Neural cell (in vitro differentiated cells): ENCODE results near the gene DYNLRB1. TPM values are rescaled to one million over a fixed set of nuclear protein-coding genes. Genes with fewer than 3 reads are reported as not detected.

Source experiments
- H2AFZ ChIP-seq: fragments of 200-600, 300-800 bp; sonication (generic), shearing (Covaris generic); 2 replicates; pipeline ENCODE4 v1.6.0; 2014; ENCODE audit warnings: low read depth, mild to moderate bottlenecking, antibody characterized with exemption, low read length, moderate library complexity
- H3F3A ChIP-seq: fragments of 200-600 bp; shearing (Covaris generic); 2 replicates; pipeline ENCODE4 v1.6.1; 2016; ENCODE audit warnings: mild to moderate bottlenecking, moderate library complexity, mixed read lengths, antibody characterized with exemption, low read length; ENCODE audit not compliant: insufficient read depth, poor library complexity, severe bottlenecking
- H3K27ac ChIP-seq: fragments of 200-600, 300-800 bp; sonication (generic), shearing (Covaris generic); 2 replicates; pipeline ENCODE4 v1.5.1; 2014; ENCODE audit warnings: mild to moderate bottlenecking, low read length, moderate library complexity
- H3K27me3 ChIP-seq: fragments of 300-800, 200-600 bp; sonication (generic), shearing (Covaris generic); 2 replicates; pipeline ENCODE4 v1.6.0; 2014; ENCODE audit warnings: mild to moderate bottlenecking, low read depth, low read length, moderate library complexity; ENCODE audit not compliant: insufficient read depth
- H3K36me3 ChIP-seq: fragments of 300-800, 200-600 bp; sonication (generic), shearing (Covaris generic); 2 replicates; pipeline ENCODE4 v1.5.1; 2014; ENCODE audit warnings: mild to moderate bottlenecking, antibody characterized with exemption, low read length, moderate library complexity; ENCODE audit not compliant: insufficient read depth
- H3K4me2 ChIP-seq: fragments of 300-800, 200-600 bp; sonication (generic), shearing (Covaris generic); 2 replicates; pipeline ENCODE4 v1.6.0; 2014; ENCODE audit warnings: mild to moderate bottlenecking, low read length
- H3K4me3 ChIP-seq: fragments of 300-800, 200-600 bp; sonication (generic), shearing (Covaris generic); 2 replicates; pipeline ENCODE4 v1.5.1; 2014; ENCODE audit warnings: mild to moderate bottlenecking, low read length, moderate library complexity
- H3K79me2 ChIP-seq: fragments of 200-600 bp; shearing (Covaris generic); replicated peaks from 2 replicates; pipeline ENCODE4 v1.6.0; 2014; ENCODE audit warnings: mild to moderate bottlenecking, low read length, moderate library complexity; ENCODE audit not compliant: insufficient read depth
- H3K9ac ChIP-seq: fragments of 300-800, 200-600 bp; sonication (generic), shearing (Covaris generic); 2 replicates; pipeline ENCODE4 v1.6.1; 2016; ENCODE audit warnings: mild to moderate bottlenecking, low read length, mixed read lengths
- H3K9me2 ChIP-seq: fragments of 200-600 bp; shearing (Covaris generic); 2 replicates; pipeline ENCODE4 v1.6.1; 2016; ENCODE audit warnings: mild to moderate bottlenecking, low read length, mixed read lengths; ENCODE audit not compliant: insufficient read depth
- H3K9me3 ChIP-seq: fragments of 200-600, 300-800 bp; sonication (generic), shearing (Covaris generic); 2 replicates; pipeline ENCODE4 v1.6.1; 2016; ENCODE audit warnings: mild to moderate bottlenecking, mixed run types, low read length, moderate library complexity, mixed read lengths
- H4K20me1 ChIP-seq: fragments of 200-600 bp; shearing (Covaris generic); 2 replicates; pipeline ENCODE4 v1.6.1; 2016; ENCODE audit warnings: mild to moderate bottlenecking, mixed run types; ENCODE audit not compliant: insufficient read depth
- CTCF ChIP-seq: fragments of 450-650 bp; IDR thresholded peaks from 2 replicates; pipeline ENCODE4 v1.5.1; 2014; ENCODE audit warnings: antibody characterized with exemption, mild to moderate bottlenecking, moderate library complexity; ENCODE audit not compliant: poor library complexity, severe bottlenecking
- EP300 ChIP-seq: fragments of 450-650 bp; conservative IDR thresholded peaks from 2 replicates; pipeline ENCODE4 v1.6.1; 2014; ENCODE audit warnings: antibody characterized with exemption, mild to moderate bottlenecking, moderate library complexity; ENCODE audit not compliant: poor library complexity, severe bottlenecking
- EZH2 ChIP-seq: fragments of 200-600, 300-800 bp; shearing (Covaris generic), sonication (generic); IDR thresholded peaks from 2 replicates; pipeline ENCODE4 v1.6.1; 2014; ENCODE audit warnings: antibody characterized with exemption, low read length, borderline replicate concordance, mild to moderate bottlenecking; ENCODE audit not compliant: insufficient read depth, poor library complexity, severe bottlenecking
- MXI1 ChIP-seq: fragments of 450-650 bp; conservative IDR thresholded peaks from 2 replicates; pipeline ENCODE4 v1.6.1; 2014; ENCODE audit warnings: antibody characterized with exemption, mild to moderate bottlenecking; ENCODE audit not compliant: poor library complexity, severe bottlenecking
- POLR2AphosphoS5 ChIP-seq: IDR thresholded peaks from 2 replicates; pipeline ENCODE4 v1.6.1; 2012
- RAD21 ChIP-seq: fragments of 450-650 bp; conservative IDR thresholded peaks from 2 replicates; pipeline ENCODE4 v1.6.1; 2014; ENCODE audit warnings: antibody characterized with exemption, mild to moderate bottlenecking, moderate library complexity
- SMC3 ChIP-seq: fragments of 450-650 bp; conservative IDR thresholded peaks from 2 replicates; pipeline ENCODE4 v1.6.1; 2014; ENCODE audit warnings: antibody characterized with exemption, mild to moderate bottlenecking, moderate library complexity; ENCODE audit not compliant: poor library complexity
- TAF1 ChIP-seq: IDR thresholded peaks from 2 replicates; pipeline ENCODE4 v1.6.1; 2012; ENCODE audit warnings: low read depth
- polyA plus RNA-seq: library from polyadenylated mRNA; depleted of rRNA; stranded (reverse); fragments of >200 nt; gene quantifications from 2 replicates; pipeline ENCODE4 v1.2.3, GENCODE V29; 2014
- TF ChIP-seq, protein P1 (sequence below): IDR thresholded peaks from 2 replicates; pipeline ENCODE4 v1.6.1; 2012; ENCODE audit warnings: borderline replicate concordance

The DYNLRB1 gene
- polyA plus RNA-seq, 1 donor from 2014 or later: 103 TPM

DNA sequence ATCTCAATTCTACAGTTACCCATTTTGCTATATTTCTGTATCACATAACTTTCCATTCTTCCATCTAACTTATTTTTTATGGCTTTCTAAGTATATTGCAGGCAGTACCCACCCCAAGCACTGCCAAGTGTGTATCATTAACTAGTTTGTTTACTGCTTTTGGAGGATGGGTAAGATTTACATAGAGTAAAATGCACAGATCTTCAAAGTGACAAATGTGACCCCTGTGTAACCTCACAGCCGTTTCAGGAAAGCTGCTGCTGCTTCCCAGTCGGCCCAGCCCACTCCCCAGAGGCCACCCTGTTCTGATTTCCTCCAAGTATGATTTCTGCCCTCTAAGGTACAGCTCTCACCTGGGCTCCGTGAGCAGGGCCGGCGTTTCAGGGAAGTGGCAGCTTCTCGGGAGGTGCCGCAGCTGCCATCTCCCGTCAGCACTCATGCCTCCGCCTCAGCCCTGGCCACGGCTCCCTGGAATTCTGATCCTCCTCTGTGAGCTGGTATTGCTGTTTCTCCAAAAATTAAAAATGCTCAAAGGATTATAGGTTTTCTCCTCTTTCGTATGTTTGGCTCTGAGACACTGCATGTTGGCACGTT lies 27.3 kb downstream of the DYNLRB1 start:
- Histone ChIP-seq H2AFZ (no peak overlapping the region), H3K9me2 (no peaks in the 10 kb centered on the region), H3K4me3 (no peak overlapping the region), H3F3A (no peaks in the 10 kb centered on the region), H3K4me2 (no peak overlapping the region), H4K20me1 (no peaks in the 10 kb centered on the region), H3K9me3 (no peaks in the 10 kb centered on the region), H3K27ac (no peak overlapping the region), H3K36me3 (no peaks in the 10 kb centered on the region), H3K27me3 (no peaks in the 10 kb centered on the region), H3K9ac (no peak overlapping the region), H3K79me2 (no peaks in the 10 kb centered on the region)
- TF ChIP-seq SMC3 (no peak), RAD21 (no peak), EP300 (no peak), CTCF (no peak), MXI1 (no peak), EZH2 (no peak), TAF1 (no peak), POLR2AphosphoS5 (no peak)
- TF ChIP-seq, protein P1, sequence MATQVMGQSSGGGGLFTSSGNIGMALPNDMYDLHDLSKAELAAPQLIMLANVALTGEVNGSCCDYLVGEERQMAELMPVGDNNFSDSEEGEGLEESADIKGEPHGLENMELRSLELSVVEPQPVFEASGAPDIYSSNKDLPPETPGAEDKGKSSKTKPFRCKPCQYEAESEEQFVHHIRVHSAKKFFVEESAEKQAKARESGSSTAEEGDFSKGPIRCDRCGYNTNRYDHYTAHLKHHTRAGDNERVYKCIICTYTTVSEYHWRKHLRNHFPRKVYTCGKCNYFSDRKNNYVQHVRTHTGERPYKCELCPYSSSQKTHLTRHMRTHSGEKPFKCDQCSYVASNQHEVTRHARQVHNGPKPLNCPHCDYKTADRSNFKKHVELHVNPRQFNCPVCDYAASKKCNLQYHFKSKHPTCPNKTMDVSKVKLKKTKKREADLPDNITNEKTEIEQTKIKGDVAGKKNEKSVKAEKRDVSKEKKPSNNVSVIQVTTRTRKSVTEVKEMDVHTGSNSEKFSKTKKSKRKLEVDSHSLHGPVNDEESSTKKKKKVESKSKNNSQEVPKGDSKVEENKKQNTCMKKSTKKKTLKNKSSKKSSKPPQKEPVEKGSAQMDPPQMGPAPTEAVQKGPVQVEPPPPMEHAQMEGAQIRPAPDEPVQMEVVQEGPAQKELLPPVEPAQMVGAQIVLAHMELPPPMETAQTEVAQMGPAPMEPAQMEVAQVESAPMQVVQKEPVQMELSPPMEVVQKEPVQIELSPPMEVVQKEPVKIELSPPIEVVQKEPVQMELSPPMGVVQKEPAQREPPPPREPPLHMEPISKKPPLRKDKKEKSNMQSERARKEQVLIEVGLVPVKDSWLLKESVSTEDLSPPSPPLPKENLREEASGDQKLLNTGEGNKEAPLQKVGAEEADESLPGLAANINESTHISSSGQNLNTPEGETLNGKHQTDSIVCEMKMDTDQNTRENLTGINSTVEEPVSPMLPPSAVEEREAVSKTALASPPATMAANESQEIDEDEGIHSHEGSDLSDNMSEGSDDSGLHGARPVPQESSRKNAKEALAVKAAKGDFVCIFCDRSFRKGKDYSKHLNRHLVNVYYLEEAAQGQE: no peak

GRCh38 chr20:34544109-34544796 lies 28.0 kb downstream of the DYNLRB1 start:
- no peaks in the 10 kb centered on the region for H3K9me2 ChIP-seq
- H4K20me1 ChIP-seq: no peaks in the 10 kb centered on the region
- H2AFZ ChIP-seq: no peak overlapping the region
- H3K4me3 ChIP-seq: no peak overlapping the region
- no peak for TF ChIP-seq CTCF
- no peak for TF ChIP-seq TAF1
- TF ChIP-seq, protein P1: no peak
- TF ChIP-seq POLR2AphosphoS5: no peak
- TF ChIP-seq EP300: no peak
- no peak for TF ChIP-seq SMC3
- TF ChIP-seq RAD21: no peak
- TF ChIP-seq MXI1: no peak
- TF ChIP-seq EZH2: no peak
- no peak overlapping the region for H3K27ac ChIP-seq
- H3F3A ChIP-seq: no peaks in the 10 kb centered on the region
- no peaks in the 10 kb centered on the region for H3K27me3 ChIP-seq
- H3K36me3 ChIP-seq: no peaks in the 10 kb centered on the region
- no peaks in the 10 kb centered on the region for H3K9me3 ChIP-seq
- H3K9ac ChIP-seq: no peak overlapping the region
- no peaks in the 10 kb centered on the region for H3K79me2 ChIP-seq
- no peak overlapping the region for H3K4me2 ChIP-seq
